Nephron (organoid): ENCODE data around the gene FAM181A.

ENCODE experiments used
- H3K27ac Mint-ChIP-seq, 3 experiments: 2 replicates each; pipeline ENCODE4 v1.8.0; 2020; ENCODE audit warnings: mixed read lengths in 3 of 3, mild to moderate bottlenecking in 2 of 3, moderate library complexity in 1 of 3
- H3K27me3 Mint-ChIP-seq: 2 replicates; pipeline ENCODE4 v1.8.0; 2021; ENCODE audit warnings: low read depth, mild to moderate bottlenecking, moderate library complexity, mixed read lengths
- H3K36me3 Mint-ChIP-seq: 2 replicates; pipeline ENCODE4 v1.8.0; 2020; ENCODE audit warnings: low read depth, mixed read lengths
- H3K4me1 Mint-ChIP-seq: 2 replicates; pipeline ENCODE4 v1.8.0; 2020; ENCODE audit warnings: mixed read lengths
- H3K4me3 Mint-ChIP-seq, 3 experiments: 2 replicates each; pipeline ENCODE4 v1.8.0; 2020; ENCODE audit warnings: mild to moderate bottlenecking in 3 of 3, mixed read lengths in 3 of 3, moderate library complexity in 2 of 3
- H3K9me3 Mint-ChIP-seq: 2 replicates; pipeline ENCODE4 v1.8.0; 2020; ENCODE audit warnings: mixed read lengths
- CTCF ChIP-seq, 3 experiments: fragments of 200-600 bp; sonication (generic); IDR thresholded peaks; one replicate each; pipeline ENCODE4 v1.5.0; 2021; ENCODE audit warnings: antibody characterized with exemption in 3 of 3; ENCODE audit not compliant: unreplicated experiment in 3 of 3

The FAM181A gene

GRCh38 chr14:93978735-93979134, 51.6 kb downstream of the FAM181A start:
- no peaks in the 10 kb centered on the region for H3K36me3 Mint-ChIP-seq
- H3K4me1 Mint-ChIP-seq, result peaks cover 47% of the 10 kb centered on the region
- no peak for TF ChIP-seq CTCF (IDR thresholded peaks at IDR 0.05; ENCODE audit: unreplicated experiment in 3 of 3)
- H3K4me3 Mint-ChIP-seq, result no peak overlapping the region
- peaks cover 6% of the 10 kb centered on the region for H3K27me3 Mint-ChIP-seq
- H3K27ac Mint-ChIP-seq, result no peak overlapping the region
- H3K9me3 Mint-ChIP-seq, result no peaks in the 10 kb centered on the region
